GM12874 (cell line): ENCODE measurements around the gene PLXNA4.

ENCODE experiments used
- CTCF ChIP-seq: IDR thresholded peaks from 2 replicates; pipeline ENCODE4 v1.5.1; 2011; ENCODE audit warnings: low read depth, mild to moderate bottlenecking, control low read depth, low read length, moderate library complexity; ENCODE audit not compliant: insufficient read depth

Gene PLXNA4

GRCh38 chr7:132090444-132090843, 485.8 kb downstream of the PLXNA4 start:
- no peak for TF ChIP-seq CTCF

GRCh38 chr7:132089356-132089755, 486.9 kb downstream of the PLXNA4 start:
- TF ChIP-seq CTCF: no peak

- TF ChIP-seq CTCF: no peak
Measured at GRCh38 chr7:132087421-132087820, 488.8 kb downstream of the PLXNA4 start.

GRCh38 chr7:132084776-132085388, 491.4 kb downstream of the PLXNA4 start:
- TF ChIP-seq CTCF: no peak

- no peak for TF ChIP-seq CTCF
Measured at GRCh38 chr7:132083537-132084123, 492.6 kb downstream of the PLXNA4 start.

GRCh38 chr7:132083126-132083525, 493.1 kb downstream of the PLXNA4 start:
- no peak for TF ChIP-seq CTCF

- TF ChIP-seq CTCF: no peak
Measured at GRCh38 chr7:132082394-132082793, 493.9 kb downstream of the PLXNA4 start.

- TF ChIP-seq CTCF: no peak
Measured at GRCh38 chr7:132081686-132082085, 494.6 kb downstream of the PLXNA4 start.
